HFF-Myc (cell line): ENCODE results near the gene WNT9A.

Source experiments
- DNase-seq: peaks from one replicate; pipeline ENCODE4 v3.0.0-alpha.2; 2011; ENCODE audit warnings: low read depth; ENCODE audit errors: extremely low read depth
- H3K4me3 ChIP-seq: replicated peaks from 2 replicates; pipeline ENCODE4 v1.5.1; 2011; ENCODE audit warnings: low read depth, mild to moderate bottlenecking, control low read depth, low read length
- TF ChIP-seq, protein P1 (sequence below): IDR thresholded peaks from 2 replicates; pipeline ENCODE4 v1.5.1; 2012; ENCODE audit warnings: mild to moderate bottlenecking, low read depth, low read length, control low read depth; ENCODE audit errors: missing control alignments

Gene WNT9A

DNA sequence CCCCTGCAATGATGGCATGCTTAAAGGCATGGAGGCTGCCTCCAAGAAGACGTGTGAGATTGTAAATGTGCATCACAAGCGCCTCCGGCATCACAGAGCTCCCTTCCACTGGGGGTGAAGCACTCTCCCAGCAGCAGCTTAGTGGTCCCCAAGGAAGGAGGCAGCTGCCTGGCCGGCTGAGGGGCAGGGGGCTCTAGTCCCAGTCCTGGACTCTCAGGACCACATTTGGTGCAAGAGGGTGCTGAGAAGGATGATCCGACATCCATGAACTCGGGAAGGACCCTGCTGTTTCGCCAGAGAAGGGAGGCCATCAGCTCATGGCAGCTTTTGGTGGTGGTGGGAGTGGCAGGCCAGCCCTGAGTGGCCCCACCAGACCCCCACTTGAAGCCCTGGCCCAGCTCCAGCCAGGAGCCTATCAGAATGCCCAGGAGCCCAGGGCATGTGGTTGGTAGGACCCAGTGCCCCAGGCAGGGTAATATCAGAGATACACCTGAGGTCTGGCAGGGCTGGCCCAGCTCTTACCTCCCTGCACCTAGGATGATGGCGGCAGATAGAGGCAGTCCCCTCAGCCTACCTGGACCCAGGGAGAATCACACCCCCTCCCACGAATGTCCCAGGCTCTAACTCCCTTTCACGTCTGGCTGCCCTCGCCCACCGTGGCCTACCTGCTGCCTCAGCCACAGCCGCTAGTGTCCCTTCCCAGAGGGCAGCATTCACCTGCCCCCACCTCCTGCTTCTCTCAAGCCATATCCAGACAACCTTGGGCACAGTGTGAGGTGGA is 2.4 kb upstream of the WNT9A start:
- DNase-seq = no peak
- no peak overlapping the region for H3K4me3 ChIP-seq
- TF ChIP-seq, protein P1, sequence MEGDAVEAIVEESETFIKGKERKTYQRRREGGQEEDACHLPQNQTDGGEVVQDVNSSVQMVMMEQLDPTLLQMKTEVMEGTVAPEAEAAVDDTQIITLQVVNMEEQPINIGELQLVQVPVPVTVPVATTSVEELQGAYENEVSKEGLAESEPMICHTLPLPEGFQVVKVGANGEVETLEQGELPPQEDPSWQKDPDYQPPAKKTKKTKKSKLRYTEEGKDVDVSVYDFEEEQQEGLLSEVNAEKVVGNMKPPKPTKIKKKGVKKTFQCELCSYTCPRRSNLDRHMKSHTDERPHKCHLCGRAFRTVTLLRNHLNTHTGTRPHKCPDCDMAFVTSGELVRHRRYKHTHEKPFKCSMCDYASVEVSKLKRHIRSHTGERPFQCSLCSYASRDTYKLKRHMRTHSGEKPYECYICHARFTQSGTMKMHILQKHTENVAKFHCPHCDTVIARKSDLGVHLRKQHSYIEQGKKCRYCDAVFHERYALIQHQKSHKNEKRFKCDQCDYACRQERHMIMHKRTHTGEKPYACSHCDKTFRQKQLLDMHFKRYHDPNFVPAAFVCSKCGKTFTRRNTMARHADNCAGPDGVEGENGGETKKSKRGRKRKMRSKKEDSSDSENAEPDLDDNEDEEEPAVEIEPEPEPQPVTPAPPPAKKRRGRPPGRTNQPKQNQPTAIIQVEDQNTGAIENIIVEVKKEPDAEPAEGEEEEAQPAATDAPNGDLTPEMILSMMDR = no peak

GRCh38 chr1:227949341-227949921 is 1.7 kb upstream of the WNT9A start:
- TF ChIP-seq, protein P1 = no peak
- no peak overlapping the region for H3K4me3 ChIP-seq
- no peak for DNase-seq

- H3K4me3 ChIP-seq = peak overlapping the region; percentile 53
- DNase-seq = no peak
- TF ChIP-seq, protein P1 = no peak
Measured at GRCh38 chr1:227948493-227949260, 945 bp upstream of the WNT9A start.

GRCh38 chr1:227947386-227947675 is 401 bp downstream of the WNT9A start:
- no peak for DNase-seq
- H3K4me3 ChIP-seq = peak overlapping the region; percentile 56
- TF ChIP-seq, protein P1 = no peak

- DNase-seq = no peak
- TF ChIP-seq, protein P1 = peak; percentile 70
- H3K4me3 ChIP-seq = peak overlapping the region; percentile 56
Measured at GRCh38 chr1:227946624-227947385, 927 bp downstream of the WNT9A start.

DNA sequence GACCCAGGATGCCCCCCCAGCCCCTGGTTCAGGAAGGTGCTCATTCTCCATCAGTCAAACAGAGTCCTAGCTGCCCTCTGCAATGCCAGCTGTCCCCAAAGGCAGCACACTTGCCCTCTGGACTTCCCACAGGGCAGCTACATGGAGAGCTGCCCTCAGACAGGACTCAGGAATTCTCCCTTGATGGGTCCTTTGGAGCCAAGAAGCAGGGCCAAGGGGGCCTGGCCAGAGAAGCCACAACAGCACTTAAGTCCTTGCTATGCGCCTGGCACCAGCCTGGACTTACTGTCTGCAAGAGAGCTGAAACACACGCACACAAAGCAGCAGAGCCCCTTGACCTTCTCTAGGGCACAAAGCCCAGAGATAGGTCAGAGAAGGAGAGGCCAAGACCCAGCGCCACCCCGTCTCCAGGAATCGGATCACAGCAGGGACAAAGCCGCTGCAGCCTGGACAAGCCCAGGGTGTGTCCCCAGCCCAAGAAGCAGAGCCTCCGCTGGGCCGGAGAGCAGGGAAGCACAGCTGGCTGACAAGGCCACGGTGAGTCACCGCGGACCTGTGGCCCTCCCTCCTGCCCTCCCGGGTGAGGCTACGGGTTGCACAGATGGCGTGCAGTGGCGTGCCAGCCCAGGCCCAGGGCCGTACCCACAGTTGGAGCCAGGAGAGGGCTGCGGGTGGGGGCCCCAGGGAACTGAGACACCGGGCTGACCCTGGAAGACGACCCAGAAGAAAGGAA is 1.7 kb downstream of the WNT9A start:
- peak; percentile 59 for DNase-seq
- TF ChIP-seq, protein P1 = no peak
- peak overlapping the region; percentile 56 for H3K4me3 ChIP-seq
